ENCODE measurements around the gene TSPEAR.

The TSPEAR gene

DNA sequence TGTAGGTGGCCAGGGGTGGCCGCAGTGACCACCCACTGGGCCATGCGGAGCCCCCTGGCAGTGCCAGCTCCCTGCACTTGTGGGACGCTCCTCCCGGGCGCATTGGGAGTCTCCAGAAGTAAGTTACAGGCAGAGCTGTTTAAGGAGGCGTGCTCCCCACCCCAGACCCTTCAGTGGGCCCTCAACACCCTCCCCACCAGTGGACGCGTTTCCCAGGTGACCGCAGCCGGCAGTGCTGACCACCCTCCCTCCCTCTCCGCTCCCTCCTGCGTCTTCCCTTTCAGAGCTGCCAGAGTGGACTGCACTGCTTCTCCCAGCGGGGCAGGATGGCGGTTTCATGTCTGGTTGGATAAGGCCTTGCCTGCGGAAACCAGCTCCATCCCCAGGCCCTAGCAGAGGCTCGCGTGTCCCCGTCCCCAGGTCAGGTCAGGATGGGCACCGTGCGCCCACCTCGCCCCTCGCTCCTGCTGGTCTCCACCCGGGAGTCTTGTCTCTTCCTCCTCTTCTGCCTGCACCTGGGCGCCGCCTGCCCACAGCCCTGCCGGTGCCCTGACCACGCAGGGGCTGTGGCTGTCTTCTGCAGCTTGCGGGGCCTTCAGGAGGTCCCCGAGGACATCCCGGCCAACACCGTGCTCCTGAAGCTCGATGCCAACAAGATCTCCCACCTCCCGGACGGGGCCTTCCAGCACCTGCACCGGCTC lies 255.0 kb downstream of the TSPEAR start:
- DNase-seq, result no peak

DNA sequence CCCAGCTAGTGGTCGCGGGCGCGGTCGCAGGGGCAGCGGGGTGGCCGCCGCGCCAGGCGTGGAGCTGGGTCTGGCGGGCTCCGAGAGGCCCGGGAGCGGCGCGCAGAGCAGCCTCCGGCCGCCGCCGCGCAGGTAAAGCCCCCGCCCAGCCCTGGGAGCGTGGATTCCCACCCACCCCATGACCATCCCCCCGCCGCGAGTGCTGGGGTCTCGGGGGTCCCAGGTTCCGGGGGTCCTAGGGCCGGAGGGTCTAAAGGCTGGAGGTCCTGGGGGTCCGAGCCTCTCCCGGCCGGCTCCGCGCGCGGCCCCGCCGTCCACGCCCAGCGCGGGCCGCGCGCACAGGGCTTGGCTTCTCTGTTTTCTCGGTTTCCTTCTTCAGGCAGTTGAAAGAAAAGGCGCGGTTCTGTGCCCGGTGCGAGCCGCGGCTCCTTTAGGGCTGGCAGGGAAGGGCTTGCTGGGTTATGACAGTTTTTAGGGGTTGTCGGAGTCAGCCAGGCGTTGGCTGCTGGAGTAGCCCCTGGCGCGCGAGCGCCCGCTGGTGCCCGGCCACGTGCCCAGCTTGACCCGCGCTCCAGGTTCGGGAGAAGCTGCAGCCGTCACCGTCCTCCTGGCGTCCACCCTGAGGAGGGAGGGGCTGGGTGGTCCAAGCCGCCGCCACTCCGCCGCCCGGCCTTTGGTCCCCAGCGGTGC lies 255.7 kb downstream of the TSPEAR start:
- peak; percentile 30 to 48 for DNase-seq

DNA sequence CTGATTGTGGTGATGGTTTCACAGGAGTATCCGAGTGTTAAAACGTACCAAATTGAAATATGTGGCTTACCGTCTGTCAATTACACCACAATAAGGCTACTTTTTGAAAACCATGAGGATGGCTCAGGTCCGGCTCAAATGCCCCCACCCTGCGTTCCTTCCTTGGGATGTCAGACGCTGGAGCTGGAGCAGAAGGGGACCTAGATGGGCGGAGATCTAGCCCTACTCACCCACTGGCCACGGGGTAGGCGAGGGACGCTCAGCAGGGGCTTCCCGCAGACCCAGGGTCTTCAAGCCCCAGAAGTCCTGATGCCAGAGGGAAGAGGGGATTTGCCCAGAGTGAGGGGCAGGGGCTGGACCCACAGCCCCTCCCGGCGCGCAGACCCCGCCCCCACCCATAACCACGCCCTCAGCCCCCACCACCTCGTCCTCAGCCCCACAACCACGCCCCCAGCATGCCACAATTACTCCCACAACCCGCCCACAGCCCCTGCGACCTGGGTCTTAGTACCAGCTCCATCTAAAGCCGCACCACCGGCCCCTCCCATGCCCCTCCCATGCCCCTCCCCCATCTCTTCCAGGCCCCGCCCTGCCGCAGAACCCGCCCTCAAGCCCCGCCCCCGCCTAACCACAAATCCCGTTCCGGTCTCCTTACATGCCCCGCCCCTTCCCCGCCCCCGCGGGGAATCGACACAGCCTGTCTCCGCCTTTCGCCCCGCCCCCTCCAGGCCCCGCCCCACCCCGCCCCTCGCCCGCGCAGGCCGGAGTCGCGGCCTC lies 256.4 kb downstream of the TSPEAR start, which contains the start of gene LRRC3:
TSS of gene LRRC3 (plus strand) at position 764 of the 777 bp plus-strand sequence. CDS start 1,135 bp downstream, outside the sequence.
- DNase-seq, result peak; percentile 85 to 88

DNA sequence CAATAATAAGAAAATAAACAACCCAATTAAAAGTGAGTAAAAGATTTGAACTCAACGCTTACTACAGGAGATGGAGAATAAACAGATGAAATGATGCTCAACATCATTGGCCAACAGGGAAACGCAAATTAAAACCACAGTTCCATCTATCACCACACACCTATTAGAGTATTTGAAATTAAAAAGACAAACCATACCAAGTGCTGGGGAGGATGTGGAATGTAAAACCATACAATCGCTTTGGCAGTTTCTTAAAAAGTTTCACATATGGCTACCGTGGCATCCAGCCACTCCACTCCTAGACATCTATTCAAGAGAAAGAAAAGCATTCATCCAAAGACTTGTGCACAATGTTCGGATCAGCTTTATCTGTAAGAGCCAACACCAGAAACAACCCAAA lies 257.3 kb downstream of the TSPEAR start:
- DNase-seq, result no peak

DNA sequence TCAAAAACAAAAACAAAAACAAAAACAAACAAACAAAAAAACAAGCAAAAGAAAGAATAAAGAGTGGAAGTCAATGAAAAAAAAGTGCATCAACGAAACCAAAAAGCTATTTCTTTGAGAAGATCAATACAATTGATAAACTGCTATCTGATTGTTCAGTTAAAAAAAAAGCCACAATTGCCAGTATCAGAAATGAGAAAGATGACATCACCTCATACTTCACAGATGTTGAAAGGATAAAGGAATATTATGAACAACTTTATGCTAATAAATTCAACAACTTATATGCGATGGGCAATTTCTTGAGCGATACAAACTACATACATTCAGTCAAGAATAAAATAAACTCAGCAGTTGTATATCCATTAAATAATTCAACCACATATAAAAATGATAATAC lies 258.3 kb downstream of the TSPEAR start:
- no peak for DNase-seq

DNA sequence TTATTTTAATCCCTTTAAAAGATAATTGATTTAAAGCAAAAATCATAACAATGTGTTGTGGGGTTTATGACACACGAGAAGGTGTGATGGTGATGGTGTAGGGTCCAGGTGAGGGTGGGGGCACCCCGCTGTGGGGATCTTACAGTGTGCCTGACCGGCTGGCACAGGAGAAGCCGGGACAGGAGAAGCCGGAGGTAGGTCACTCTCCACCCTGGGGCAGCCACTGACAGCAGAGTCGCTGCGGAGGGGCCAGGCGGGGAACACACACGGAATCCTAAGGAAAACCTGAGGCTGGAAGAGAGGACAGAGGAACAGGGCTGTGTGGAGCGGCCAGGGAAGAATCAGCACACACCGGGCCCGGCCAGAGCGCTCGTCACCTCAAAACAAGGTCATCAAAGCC lies 260.4 kb downstream of the TSPEAR start:
- no peak for DNase-seq

DNA sequence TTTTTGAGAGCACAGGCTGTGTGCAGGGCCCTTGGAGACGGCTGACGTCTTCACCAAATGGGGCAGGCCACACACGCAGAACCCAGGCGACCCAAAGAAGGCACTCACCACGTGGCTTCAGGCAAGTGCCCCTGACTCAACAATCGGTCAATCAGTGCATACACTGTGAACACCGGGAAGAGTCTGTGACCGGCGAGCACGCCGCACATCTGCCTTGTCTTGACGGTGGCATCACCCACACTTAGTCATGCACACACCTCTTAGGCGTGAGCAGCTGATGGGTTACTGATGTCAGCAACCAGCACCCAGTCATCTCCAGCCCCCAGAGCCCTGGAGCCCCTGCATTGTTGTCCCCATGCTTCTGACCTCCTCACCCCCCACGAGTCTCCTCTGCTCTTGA lies 261.0 kb downstream of the TSPEAR start:
- DNase-seq, result no peak

DNA sequence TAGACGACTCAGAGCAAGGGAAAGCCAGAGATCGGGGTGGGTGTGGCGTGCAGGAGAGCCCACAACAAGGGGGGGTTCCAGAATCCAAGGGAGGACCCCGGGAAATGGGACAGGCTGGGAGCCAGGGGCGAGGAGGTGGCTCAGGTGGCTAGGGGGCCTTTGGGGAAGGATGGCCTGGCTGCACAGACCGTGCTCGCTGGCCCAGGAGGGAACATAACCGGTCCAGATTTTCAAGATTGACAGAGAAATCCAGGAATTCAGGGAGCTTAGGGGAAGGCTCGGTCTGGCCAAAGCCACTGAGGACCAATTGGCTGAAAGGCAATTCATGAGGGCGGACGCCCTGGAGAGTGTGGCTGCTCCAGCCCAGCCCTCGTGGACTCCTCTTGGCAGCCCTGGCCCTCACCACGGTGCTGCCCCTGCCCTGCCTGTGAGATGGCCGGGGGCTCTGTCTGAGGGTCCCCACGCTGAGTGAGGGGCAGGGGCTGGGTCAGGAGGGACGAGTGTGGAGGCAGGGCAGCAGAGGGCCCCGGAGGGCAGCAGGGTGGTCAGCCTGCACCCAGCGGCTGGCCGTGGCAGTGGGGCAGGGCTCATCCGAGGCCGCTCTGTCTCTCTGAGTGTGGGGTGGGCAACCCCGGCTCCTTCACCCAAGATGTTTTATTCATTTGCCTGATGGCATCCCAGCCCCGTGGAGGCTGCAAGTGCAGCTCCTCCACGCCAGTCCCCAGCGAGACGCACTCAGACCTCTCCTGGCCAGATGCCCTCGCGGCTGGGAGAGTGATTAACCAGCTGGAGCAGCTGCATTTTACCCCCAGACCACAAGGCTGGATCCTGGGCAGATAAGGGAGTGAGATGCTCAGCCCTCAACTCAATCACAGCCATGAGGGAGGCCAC lies 261.7 kb downstream of the TSPEAR start:
- DNase-seq, result no peak

DNA sequence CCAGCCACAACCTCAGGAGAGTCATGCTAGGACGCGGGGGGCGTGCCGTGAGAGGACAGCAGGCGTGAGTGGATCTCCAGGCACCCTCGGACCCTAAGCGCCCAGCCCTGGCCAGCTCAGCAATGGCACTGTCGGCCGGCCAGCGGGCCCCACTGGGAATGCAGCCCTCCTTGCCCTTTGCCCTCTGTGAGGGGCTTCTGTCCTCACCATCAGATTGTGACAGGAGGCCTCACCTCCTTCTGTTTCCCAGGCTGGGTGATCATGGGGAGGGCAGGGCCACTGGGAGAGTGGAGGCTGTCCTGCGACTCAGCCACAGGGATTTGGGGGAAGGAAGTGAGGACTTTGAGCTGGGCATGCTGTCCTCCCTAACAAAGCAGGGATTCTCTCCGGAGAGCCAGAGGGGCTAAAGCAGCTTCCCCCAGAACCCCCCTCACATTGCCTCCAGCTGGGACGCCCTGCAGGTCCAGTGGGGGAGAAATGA lies 262.7 kb downstream of the TSPEAR start:
- DNase-seq, result no peak

All from stimulated activated CD4-positive, alpha-beta T cell treated with anti-CD3 and anti-CD28 coated beads, Interleukin-2, amount 100 ng/mL, for 24 hours (primary cell).